Osteoblast (primary cell): Measurements from ENCODE around the gene PAM. TPM values are rescaled to one million over a fixed set of nuclear protein-coding genes. Genes with fewer than 3 reads are reported as not detected.
"Not testable (repeated sequence)": the region's sequence is repeated elsewhere in the genome, so short reads cannot be mapped to it uniquely, and the experiment has no call there.

Source experiments
- DNase-seq: peaks from one replicate; pipeline ENCODE4 v3.0.0; 2011; ENCODE audit warnings: low spot score, mixed read lengths; ENCODE audit not compliant: insufficient read length; ENCODE audit errors: missing footprints
- H2AFZ ChIP-seq: 2 replicates; pipeline ENCODE4 v1.6.0; 2011; ENCODE audit warnings: mild to moderate bottlenecking, low read length
- H3K27ac ChIP-seq: 2 replicates; pipeline ENCODE4 v1.5.1; 2011; ENCODE audit warnings: mild to moderate bottlenecking, low read depth, low read length, moderate library complexity
- H3K27me3 ChIP-seq: 2 replicates; pipeline ENCODE4 v1.6.0; 2012; ENCODE audit warnings: mild to moderate bottlenecking, control low read depth, inconsistent platforms, low read length, moderate library complexity; ENCODE audit not compliant: insufficient read depth
- H3K36me3 ChIP-seq: 2 replicates; pipeline ENCODE4 v1.5.1; 2011; ENCODE audit warnings: mild to moderate bottlenecking, low read length, control low read depth, moderate library complexity; ENCODE audit not compliant: insufficient read depth
- H3K4me1 ChIP-seq: 2 replicates; pipeline ENCODE4 v1.5.1; 2011; ENCODE audit warnings: mild to moderate bottlenecking, low read length, control low read depth, moderate library complexity; ENCODE audit not compliant: insufficient read depth
- H3K4me2 ChIP-seq: 2 replicates; pipeline ENCODE4 v1.6.0; 2011; ENCODE audit warnings: mild to moderate bottlenecking, low read length; ENCODE audit not compliant: insufficient read depth
- H3K4me3 ChIP-seq: fragments of 200-600 bp; sonication (generic); 3 replicates; pipeline ENCODE4 v1.5.1; 2012; ENCODE audit warnings: mild to moderate bottlenecking, low read length, inconsistent platforms; ENCODE audit not compliant: insufficient read depth
- H3K79me2 ChIP-seq: 2 replicates; pipeline ENCODE4 v1.6.0; 2012; ENCODE audit warnings: mild to moderate bottlenecking, low read length, control low read depth, inconsistent platforms; ENCODE audit not compliant: insufficient read depth
- H3K9me3 ChIP-seq: 2 replicates; pipeline ENCODE4 v1.5.1; 2011; ENCODE audit warnings: low read depth, low read length, control low read depth
- H4K20me1 ChIP-seq: 2 replicates; pipeline ENCODE4 v1.6.0; 2012; ENCODE audit warnings: mild to moderate bottlenecking, low read length, control low read depth; ENCODE audit not compliant: insufficient read depth
- CTCF ChIP-seq: IDR thresholded peaks from 2 replicates; pipeline ENCODE4 v1.5.1; 2011; ENCODE audit warnings: mild to moderate bottlenecking, low read depth, low read length, moderate library complexity; ENCODE audit errors: extremely low read depth
- total RNA-seq: library from RNA; depleted of rRNA; stranded (reverse); fragments of >200 nt; gene quantifications from 2 replicates; pipeline ENCODE4 v1.2.3, GENCODE V29; 2012

PAM gene
- total RNA-seq, 1 donor, result 248 TPM

- Histone ChIP-seq H3K4me3 (no peak overlapping the region), H2AFZ (no peak overlapping the region), H3K4me1 (no peaks in the 10 kb centered on the region), H3K27ac (no peak overlapping the region), H3K4me2 (peak overlapping the region; percentile 10), H3K36me3 (no peaks in the 10 kb centered on the region), H3K9me3 (no peaks in the 10 kb centered on the region), H3K79me2 (no peaks in the 10 kb centered on the region), H4K20me1 (no peaks in the 10 kb centered on the region), H3K27me3 (no peaks in the 10 kb centered on the region)
- no peak for DNase-seq
- no peak for TF ChIP-seq CTCF
These were observed 302.4 kb downstream of the PAM start for GRCh38 chr5:103057208-103058130.

DNA sequence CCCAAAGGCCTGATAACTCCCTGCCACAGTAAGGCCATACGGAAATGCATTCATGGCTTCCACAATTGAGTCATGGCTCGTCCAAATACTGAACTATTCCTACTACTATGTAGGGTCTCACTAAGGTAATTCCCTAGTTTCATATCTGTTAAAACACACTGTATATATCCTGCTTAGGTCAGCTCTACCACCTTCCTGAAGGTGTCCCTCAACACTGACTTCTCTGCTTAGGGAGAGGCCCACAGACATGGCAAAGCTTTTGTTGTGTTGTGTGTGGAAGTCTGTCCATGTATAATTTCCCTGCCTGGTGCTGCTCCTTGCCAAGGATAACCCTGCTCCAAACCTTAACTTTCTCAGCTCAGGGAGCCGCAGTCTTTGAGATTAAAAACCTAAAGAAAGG lies 304.4 kb downstream of the PAM start:
- TF ChIP-seq CTCF, result no peak
- no peaks in the 10 kb centered on the region for H4K20me1 ChIP-seq
- no peak for DNase-seq
- H3K4me2 ChIP-seq, result no peak overlapping the region
- no peaks in the 10 kb centered on the region for H3K27me3 ChIP-seq
- H3K36me3 ChIP-seq, result no peaks in the 10 kb centered on the region
- no peaks in the 10 kb centered on the region for H3K4me1 ChIP-seq
- H3K4me3 ChIP-seq, result no peak overlapping the region
- no peaks in the 10 kb centered on the region for H3K9me3 ChIP-seq
- no peaks in the 10 kb centered on the region for H3K79me2 ChIP-seq
- H2AFZ ChIP-seq, result peak overlapping the region; percentile 55
- no peak overlapping the region for H3K27ac ChIP-seq

DNA sequence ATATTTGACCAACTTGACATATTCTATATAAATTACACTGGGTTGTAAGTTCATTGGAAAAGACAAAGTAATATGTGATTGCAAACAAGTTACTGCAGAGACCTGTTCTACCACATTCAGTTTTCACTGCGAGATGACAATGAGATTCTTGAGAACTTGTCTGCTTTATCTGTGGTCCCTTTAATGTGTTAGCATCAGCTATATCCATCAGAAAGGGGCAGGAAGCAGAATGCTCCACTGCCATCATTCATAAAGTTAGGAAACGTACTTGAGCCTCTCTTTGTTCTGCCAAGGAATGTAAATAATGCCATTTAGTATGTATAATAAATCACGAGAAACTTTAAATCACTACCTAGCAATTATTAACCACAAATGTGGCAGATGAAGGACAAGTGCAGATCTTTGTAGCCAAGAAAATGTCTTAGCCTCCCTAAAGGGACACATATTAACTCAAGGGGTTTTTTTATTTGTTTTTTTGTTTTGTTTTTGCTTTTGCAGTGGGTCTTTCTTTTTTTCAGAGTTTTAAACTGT lies 305.4 kb downstream of the PAM start:
- no peak for DNase-seq
- Histone ChIP-seq H3K9me3 (no peaks in the 10 kb centered on the region), H3K36me3 (no peaks in the 10 kb centered on the region), H3K4me2 (no peak overlapping the region), H3K27me3 (no peaks in the 10 kb centered on the region), H3K79me2 (no peaks in the 10 kb centered on the region), H4K20me1 (no peaks in the 10 kb centered on the region), H3K4me1 (no peaks in the 10 kb centered on the region), H3K4me3 (no peak overlapping the region), H3K27ac (no peak overlapping the region), H2AFZ (no peak overlapping the region)
- no peak for TF ChIP-seq CTCF

DNA sequence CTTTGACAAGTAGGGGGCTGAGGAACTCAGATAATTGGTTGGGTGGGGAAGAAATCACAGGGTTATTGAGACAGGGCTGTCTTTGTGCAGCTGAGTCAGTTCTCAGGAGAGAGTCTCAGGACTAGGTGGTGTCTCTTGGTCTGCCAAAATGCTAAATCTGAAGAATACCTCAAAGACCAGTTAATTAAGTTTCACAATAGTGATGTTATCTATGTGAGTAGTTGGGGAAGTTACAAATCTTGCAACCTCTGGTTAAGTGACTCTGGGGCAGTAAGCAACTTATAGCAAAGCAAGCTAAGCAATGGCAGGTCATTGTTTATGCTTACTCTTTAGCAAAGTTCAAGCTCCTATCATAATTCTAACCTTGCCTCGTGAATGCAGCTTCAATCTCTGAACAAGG lies 311.2 kb downstream of the PAM start:
- H3K36me3 ChIP-seq, result no peaks in the 10 kb centered on the region
- no peaks in the 10 kb centered on the region for H3K79me2 ChIP-seq
- no peak for TF ChIP-seq CTCF
- no peaks in the 10 kb centered on the region for H3K9me3 ChIP-seq
- no peak for DNase-seq
- no peak overlapping the region for H2AFZ ChIP-seq
- H3K4me1 ChIP-seq, result no peaks in the 10 kb centered on the region
- H3K4me2 ChIP-seq, result no peak overlapping the region
- H4K20me1 ChIP-seq, result no peaks in the 10 kb centered on the region
- H3K27me3 ChIP-seq, result no peaks in the 10 kb centered on the region
- no peak overlapping the region for H3K4me3 ChIP-seq
- H3K27ac ChIP-seq, result no peak overlapping the region

- H3K36me3 ChIP-seq, result not testable (repeated sequence)
These were observed 318.4 kb downstream of the PAM start for GRCh38 chr5:103073500-103073899.

More at GRCh38 chr5:103073500-103073899, 318.4 kb downstream of the PAM start:
- not testable (repeated sequence) for DNase-seq, H3K27ac ChIP-seq, H3K79me2 ChIP-seq, H3K4me3 ChIP-seq, H3K9me3 ChIP-seq, H3K27me3 ChIP-seq, H3K4me2 ChIP-seq, H3K4me1 ChIP-seq, H2AFZ ChIP-seq, H4K20me1 ChIP-seq
